K562 (cell line): ENCODE results near the gene DNAH10. TPM values are rescaled to one million over a fixed set of nuclear protein-coding genes. Genes with fewer than 3 reads are reported as not detected.

Experiments used
- ATAC-seq: fragments of 200-7000 bp; cut with Tn5 transposase; 3 replicates; pipeline ENCODE4 v1.9.1; 2020; ENCODE audit warnings: moderate library complexity
- BruUV-seq: library from RNA; stranded (reverse); fragments of 400-500 nt; replicated peaks from 2 replicates; lab custom pipeline; 2021; lab: Mats Ljungman, UMichigan
- CTCF ChIA-PET: fragments of 300-600 bp; formaldehyde crosslinking; extraction: SDS; loops from one replicate; lab custom pipeline; 2021; ENCODE audit warnings: low intra/inter-chr PET ratio; lab: Yijun Ruan, JAX
- POLR2A ChIA-PET: fragments of 300-600, 350-650 bp; sonication (Branson Sonifier 250); formaldehyde crosslinking; extraction: SDS; loops from one replicate; lab custom pipeline; 2021; ENCODE audit warnings: antibody characterized with exemption, inconsistent platforms; lab: Yijun Ruan, JAX
- DNase-seq, 4 experiments: peaks; one replicate each; pipeline versions ENCODE4 v3.0.0 to v3.0.0-alpha.2; 2011 to 2018; ENCODE audit warnings: low spot score in 3 of 4, mixed read lengths in 3 of 4; ENCODE audit errors: extremely low read depth in 1 of 4
- FAIRE-seq: peaks from 2 replicates; lab custom pipeline; 2011; peaks lifted over from hg19 to GRCh38; lab: Jason Lieb, UNC
- H2AFZ ChIP-seq: 2 replicates; pipeline ENCODE4 v1.6.0; 2011; ENCODE audit warnings: low read depth, low read length, control low read depth, inconsistent platforms
- H3K27ac ChIP-seq: fragments of 200-600 bp; 3 replicates; pipeline ENCODE4 v1.8.0; 2011; ENCODE audit warnings: low read depth, mild to moderate bottlenecking, control low read depth, inconsistent platforms, low read length, moderate library complexity, mixed read lengths; ENCODE audit errors: extremely low read depth
- H3K27me3 ChIP-seq, 2 experiments: fragments of 300-600 bp in 1 of 2; 2 replicates in 1 of 2; 3 replicates in 1 of 2; pipeline versions ENCODE4 v1.6.0 to v1.8.0; 2011; ENCODE audit warnings: inconsistent platforms in 2 of 2, low read length in 2 of 2, mild to moderate bottlenecking in 1 of 2, mixed read lengths in 1 of 2, moderate library complexity in 1 of 2; ENCODE audit not compliant: control insufficient read depth in 2 of 2, insufficient read depth in 2 of 2
- H3K36me3 ChIP-seq: fragments of 300-600 bp; 3 replicates; pipeline ENCODE4 v1.8.0; 2011; ENCODE audit warnings: mild to moderate bottlenecking, low read length, inconsistent platforms; ENCODE audit not compliant: control insufficient read depth, insufficient read depth
- H3K4me1 ChIP-seq, 2 experiments: fragments of 200-600 bp in 1 of 2; replicated peaks in 1 of 2; 2 replicates in 1 of 2; 3 replicates in 1 of 2; pipeline versions ENCODE4 v1.5.1 to v1.8.0; 2011; ENCODE audit warnings: inconsistent platforms in 2 of 2, low read length in 2 of 2, mild to moderate bottlenecking in 1 of 2, mixed read lengths in 1 of 2, moderate library complexity in 1 of 2; ENCODE audit not compliant: control insufficient read depth in 2 of 2, insufficient read depth in 2 of 2
- H3K4me2 ChIP-seq: 2 replicates; pipeline ENCODE4 v1.6.1; 2011; ENCODE audit warnings: low read length, control low read depth, inconsistent platforms, mixed read lengths; ENCODE audit not compliant: insufficient read depth
- H3K4me3 ChIP-seq: fragments of 200-600 bp; sonication (generic), shearing (Covaris generic); 2 replicates; pipeline ENCODE4 v1.5.1; 2016; ENCODE audit warnings: control low read depth, inconsistent platforms
- H3K79me2 ChIP-seq: fragments of 200-600 bp; 3 replicates; pipeline ENCODE4 v1.8.0; 2011; ENCODE audit warnings: low read length, inconsistent platforms; ENCODE audit not compliant: control insufficient read depth, insufficient read depth
- H3K9ac ChIP-seq, 2 experiments: 2 replicates each; pipeline versions ENCODE4 v1.6.0 to v1.6.1; 2011; ENCODE audit warnings: low read depth in 2 of 2, low read length in 2 of 2, control low read depth in 1 of 2, inconsistent platforms in 1 of 2, mild to moderate bottlenecking in 1 of 2, mixed read lengths in 1 of 2; ENCODE audit not compliant: insufficient read depth in 1 of 2
- H3K9me1 ChIP-seq: one replicate; pipeline ENCODE4 v1.6.0; 2011; ENCODE audit warnings: inconsistent platforms, mild to moderate bottlenecking, low read length, moderate library complexity; ENCODE audit not compliant: control insufficient read depth, insufficient read depth
- H3K9me3 ChIP-seq: replicated peaks from 2 replicates; pipeline ENCODE4 v1.5.1; 2011; ENCODE audit warnings: low read depth, low read length, inconsistent platforms; ENCODE audit not compliant: control insufficient read depth, insufficient read depth
- H4K20me1 ChIP-seq: replicated peaks from 2 replicates; pipeline ENCODE4 v1.6.1; 2011; ENCODE audit warnings: low read length, inconsistent platforms, mixed read lengths; ENCODE audit not compliant: control insufficient read depth, insufficient read depth
- ARID2 ChIP-seq: fragments of 450-650 bp; IDR thresholded peaks from 2 replicates; pipeline ENCODE4 v1.6.1; 2017; ENCODE audit warnings: antibody characterized with exemption, mild to moderate bottlenecking
- BACH1 ChIP-seq: fragments of 200-800 bp; sonication (Bioruptor generic); IDR thresholded peaks from 2 replicates; pipeline ENCODE4 v1.6.1; 2016; ENCODE audit warnings: missing genetic modification characterization, missing compliant biosample characterization
- ELF4 ChIP-seq: fragments of 450-650 bp; formaldehyde crosslinking; IDR thresholded peaks from 2 replicates; pipeline ENCODE4 v1.4.0; 2022; ENCODE audit warnings: missing genetic modification characterization
- EP300 ChIP-seq: IDR thresholded peaks from 2 replicates; pipeline ENCODE4 v1.6.1; 2012; ENCODE audit warnings: low read length, improper control_type of control experiment
- GABPB1 ChIP-seq: sonication (generic); formaldehyde crosslinking; IDR thresholded peaks from 2 replicates; pipeline ENCODE4 v1.8.0; 2022; ENCODE audit warnings: mild to moderate bottlenecking, missing genetic modification reagents
- MNT ChIP-seq, 2 experiments: fragments of 450-650 bp; conservative IDR thresholded peaks; 2 replicates each; pipeline ENCODE4 v1.6.1; 2017; ENCODE audit warnings: mild to moderate bottlenecking in 2 of 2, moderate library complexity in 2 of 2
- RBM22 ChIP-seq: fragments of 200-400 bp; formaldehyde crosslinking; IDR thresholded peaks from 2 replicates; pipeline ENCODE4 v1.6.1; 2018; ENCODE audit warnings: low read length, low read depth; ENCODE audit not compliant: poor library complexity, severe bottlenecking
- SMAD4 ChIP-seq: fragments of 250-450 bp; sonication (Bioruptor Pico); conservative IDR thresholded peaks from 2 replicates; pipeline ENCODE4 v1.8.0; 2021; ENCODE audit warnings: inconsistent platforms, mild to moderate bottlenecking, moderate library complexity
- SMARCA4 ChIP-seq: fragments of 450-650 bp; IDR thresholded peaks from 2 replicates; pipeline ENCODE4 v1.6.1; 2016
- SMC3 ChIP-seq: conservative IDR thresholded peaks from 2 replicates; pipeline ENCODE4 v1.6.1; 2011; ENCODE audit warnings: low read depth, low read length, improper control_type of control experiment; ENCODE audit not compliant: insufficient read depth
- SNIP1 ChIP-seq: fragments of 450-650 bp; IDR thresholded peaks from 2 replicates; pipeline ENCODE4 v1.7.1; 2017; ENCODE audit warnings: low read depth, mild to moderate bottlenecking
- TRIM24 ChIP-seq, 2 experiments: fragments of 450-650 bp; IDR thresholded peaks; 2 replicates each; pipeline ENCODE4 v1.6.1; 2016
- TSC22D4 ChIP-seq: fragments of 450-650 bp; IDR thresholded peaks from 2 replicates; pipeline ENCODE4 v1.6.1; 2016; ENCODE audit warnings: missing genetic modification characterization, missing biosample characterization, control low read depth
- ZFP36 ChIP-seq: fragments of 150-350 bp; IDR thresholded peaks from 2 replicates; pipeline ENCODE4 v1.6.1; 2018; ENCODE audit warnings: low read length, low read depth; ENCODE audit not compliant: partially characterized antibody
- ZNF239 ChIP-seq: fragments of 250-450 bp; sonication (Bioruptor Pico); IDR thresholded peaks from 2 replicates; pipeline ENCODE4 v1.4.0; 2020; ENCODE audit warnings: mild to moderate bottlenecking
- ZNF589 ChIP-seq: fragments of 200-800 bp; sonication (Bioruptor generic); IDR thresholded peaks from 2 replicates; pipeline ENCODE4 v1.6.1; 2016; ENCODE audit warnings: low read depth, missing genetic modification characterization, missing compliant biosample characterization
- ZNF766 ChIP-seq: fragments of 200-800 bp; sonication (Bioruptor generic); conservative IDR thresholded peaks from 2 replicates; pipeline ENCODE4 v1.6.1; 2016; ENCODE audit warnings: missing genetic modification characterization, missing compliant biosample characterization
- ZNF79 ChIP-seq: fragments of 250-450 bp; sonication (Bioruptor Pico); IDR thresholded peaks from 2 replicates; pipeline ENCODE4 v1.4.0; 2020; ENCODE audit warnings: low read depth, mild to moderate bottlenecking, moderate library complexity
- WGBS: fragments of 100-300 bp; shearing (Covaris generic); methylation state at CpG from one replicate; pipeline ENCODE4 v1.1.6; 2016; ENCODE audit warnings: low coverage, mixed read lengths; ENCODE audit not compliant: insufficient coverage; ENCODE audit errors: missing lambda C conversion rate; 5-methylcytosine and 5-hydroxymethylcytosine counted together
- in situ Hi-C: fragments of 300-500 bp; cut with MboI; formaldehyde crosslinking; loops from 4 replicates; pipeline ENCODE4 v1.15.0; 2018; ENCODE audit warnings: inconsistent platforms, mixed read lengths
- intact Hi-C: fragments of 100-400 bp; cut with micrococcal nuclease; formaldehyde crosslinking; loops from 2 replicates; pipeline ENCODE4 v1.14.2; 2022
- polyA plus RNA-seq, 8 experiments: library from polyadenylated mRNA; depleted of rRNA in 4 of 8; stranded (reverse) in 5 of 8; unstranded in 3 of 8; fragments of >200 nt; fragmentation: Nextera tagmentation in 2 of 8; fragmentation: Illumina TruSeq in 1 of 8; extraction: Ambion mirVana in 2 of 8; extraction: Trizol in 1 of 8; gene quantifications; 2 replicates each; pipeline versions ENCODE4 v1.2.1 to v1.2.3, GENCODE V29; 2011 to 2014; ENCODE audit warnings: inconsistent platforms in 1 of 8, missing spikeins in 1 of 8
- total RNA-seq, 7 experiments: library from RNA; depleted of rRNA in 6 of 7; stranded (reverse); fragments of >200 nt in 6 of 7; fragmentation: Illumina TruSeq in 2 of 7; extraction: Trizol in 2 of 7; gene quantifications; 2 replicates each; pipeline versions ENCODE4 v1.2.1 to v1.2.3, GENCODE V29; 2011 to 2021; ENCODE audit warnings: low replicate concordance in 1 of 7
- TF ChIP-seq, protein P1 (sequence below): sonication (generic); formaldehyde crosslinking; IDR thresholded peaks from 2 replicates; pipeline ENCODE4 v1.4.0; 2020; ENCODE audit warnings: mild to moderate bottlenecking, missing genetic modification reagents

Gene DNAH10
- total and polyA plus RNA-seq, 9 of the 15 experiments (the other 6 are each of a cell fraction or from before 2014, with no cell fraction given) = 0.01 to 0.06 (median 0.04) TPM; not detected in 1

GRCh38 chr12:123743002-123743401 is 19.1 kb upstream of the DNAH10 start:
- POLR2A ChIA-PET = no interaction called here
- TF ChIP-seq MNT (conservative IDR thresholded peaks at IDR 0.05) (peak; percentile 41 to 66; a peak in 2 of 4 replicates), SMC3 (no peak), ZNF79 (peak; percentile 68; the same call in 1 of the 2 replicates), SMAD4 (peak; percentile 67), ZNF589 (CRISPR knock-in tag) (0 out of 2 replicates have a peak, but pooled peaks have one; percentile 61), ELF4 (CRISPR knock-in tag) (peak; percentile 79), GABPB1 (peak; percentile 80), BACH1 (tag) (no peak), ZNF239 (CRISPR knock-in tag) (peak; percentile 77), SMARCA4 (no peak), ZFP36 (no peak), TRIM24 (IDR thresholded peaks at IDR 0.05) (no peak), SNIP1 (no peak), RBM22 (no peak), ZNF766 (peak; percentile 83), ARID2 (no peak), TSC22D4 (tag) (no peak), EP300 (peak; percentile 61; the same call in 1 of the 2 replicates)
- TF ChIP-seq, protein P1, sequence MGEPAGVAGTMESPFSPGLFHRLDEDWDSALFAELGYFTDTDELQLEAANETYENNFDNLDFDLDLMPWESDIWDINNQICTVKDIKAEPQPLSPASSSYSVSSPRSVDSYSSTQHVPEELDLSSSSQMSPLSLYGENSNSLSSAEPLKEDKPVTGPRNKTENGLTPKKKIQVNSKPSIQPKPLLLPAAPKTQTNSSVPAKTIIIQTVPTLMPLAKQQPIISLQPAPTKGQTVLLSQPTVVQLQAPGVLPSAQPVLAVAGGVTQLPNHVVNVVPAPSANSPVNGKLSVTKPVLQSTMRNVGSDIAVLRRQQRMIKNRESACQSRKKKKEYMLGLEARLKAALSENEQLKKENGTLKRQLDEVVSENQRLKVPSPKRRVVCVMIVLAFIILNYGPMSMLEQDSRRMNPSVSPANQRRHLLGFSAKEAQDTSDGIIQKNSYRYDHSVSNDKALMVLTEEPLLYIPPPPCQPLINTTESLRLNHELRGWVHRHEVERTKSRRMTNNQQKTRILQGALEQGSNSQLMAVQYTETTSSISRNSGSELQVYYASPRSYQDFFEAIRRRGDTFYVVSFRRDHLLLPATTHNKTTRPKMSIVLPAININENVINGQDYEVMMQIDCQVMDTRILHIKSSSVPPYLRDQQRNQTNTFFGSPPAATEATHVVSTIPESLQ (CRISPR knock-in tag) = no peak

More at GRCh38 chr12:123743002-123743401, 19.1 kb upstream of the DNAH10 start:
- FAIRE-seq (no peak), DNase-seq (peak in 2 of 4 experiments; percentile 28 to 42), ATAC-seq (peak; percentile 59)
- in situ Hi-C loops (no loop called here), intact Hi-C loops (no loop called here)
- Histone ChIP-seq H3K9ac (peak overlapping the region in 1 of 2 experiments; percentile 87; a peak in 2 of 4 replicates), H3K27ac (peak overlapping the region; percentile 73; the same call in 2 of the 3 replicates), H3K79me2 (no peaks in the 10 kb centered on the region), H3K9me1 (no peaks in the 10 kb centered on the region), H4K20me1 (no peaks in the 10 kb centered on the region), H3K36me3 (peaks cover 87% of the 10 kb centered on the region), H2AFZ (0 out of 2 replicates have a peak overlapping the region, but pooled peaks have one; percentile 62), H3K4me3 (no peak overlapping the region), H3K9me3 (no peaks in the 10 kb centered on the region), H3K27me3 (no peaks in the 10 kb centered on the region), H3K4me2 (no peak overlapping the region; the same call in 1 of the 2 replicates), H3K4me1 (peaks cover 0 to 17% of the 10 kb centered on the region in 2 experiments; a peak in 4 of 5 replicates)
- CTCF ChIA-PET = no interaction called here
- 30% methylated on average over 10 of the region's 10 CpGs for WGBS
- BruUV-seq = no TSS peak
